ENCODE data around the gene MAST4.
"Not testable (repeated sequence)": the region's sequence is repeated elsewhere in the genome, so short reads cannot be mapped to it uniquely, and the experiment has no call there.

Gene MAST4

GRCh38 chr5:66646570-66646969 lies 50.4 kb downstream of the MAST4 start:
- DNase-seq (ENCODE audit: low spot score), result peak; percentile 39

GRCh38 chr5:66647146-66647856 lies 51.1 kb downstream of the MAST4 start:
- DNase-seq (ENCODE audit: low spot score), result no peak

- no peak for DNase-seq (ENCODE audit: low spot score)
Observed at GRCh38 chr5:66652818-66653217, 56.6 kb downstream of the MAST4 start.

- DNase-seq (ENCODE audit: low spot score), result peak; percentile 10
Observed at GRCh38 chr5:66653325-66653724, 57.1 kb downstream of the MAST4 start.

- DNase-seq (ENCODE audit: low spot score), result no peak
Observed at GRCh38 chr5:66655395-66656324, 59.5 kb downstream of the MAST4 start.

GRCh38 chr5:66658516-66658915 lies 62.3 kb downstream of the MAST4 start:
- no peak for DNase-seq (ENCODE audit: low spot score)

- no peak for DNase-seq (ENCODE audit: low spot score)
Observed at GRCh38 chr5:66659780-66660179, 63.6 kb downstream of the MAST4 start.

GRCh38 chr5:66660396-66660795 lies 64.2 kb downstream of the MAST4 start:
- no peak for DNase-seq (ENCODE audit: low spot score)

GRCh38 chr5:66661149-66661548 lies 65.0 kb downstream of the MAST4 start:
- DNase-seq (ENCODE audit: low spot score), result peak; percentile 61

GRCh38 chr5:66666778-66667177 lies 70.6 kb downstream of the MAST4 start:
- no peak for DNase-seq (ENCODE audit: low spot score)

- no peak for DNase-seq (ENCODE audit: low spot score)
Observed at GRCh38 chr5:66669086-66669861, 73.1 kb downstream of the MAST4 start.

GRCh38 chr5:66669862-66670195 lies 73.6 kb downstream of the MAST4 start:
- DNase-seq (ENCODE audit: low spot score), result no peak

GRCh38 chr5:66671305-66671704 lies 75.1 kb downstream of the MAST4 start:
- no peak for DNase-seq (ENCODE audit: low spot score)

GRCh38 chr5:66674802-66675201 lies 78.6 kb downstream of the MAST4 start:
- no peak for DNase-seq (ENCODE audit: low spot score)

GRCh38 chr5:66675406-66675805 lies 79.2 kb downstream of the MAST4 start:
- no peak for DNase-seq (ENCODE audit: low spot score)

GRCh38 chr5:66680221-66680620 lies 84.0 kb downstream of the MAST4 start:
- DNase-seq (ENCODE audit: low spot score), result no peak

GRCh38 chr5:66680804-66681203 lies 84.6 kb downstream of the MAST4 start:
- no peak for DNase-seq (ENCODE audit: low spot score)

GRCh38 chr5:66684663-66685062 lies 88.5 kb downstream of the MAST4 start:
- DNase-seq (ENCODE audit: low spot score), result no peak

- no peak for DNase-seq (ENCODE audit: low spot score)
Observed at GRCh38 chr5:66689522-66690220, 93.5 kb downstream of the MAST4 start.

- no peak for DNase-seq (ENCODE audit: low spot score)
Observed at GRCh38 chr5:66694036-66694435, 97.8 kb downstream of the MAST4 start.

GRCh38 chr5:66695840-66696239 lies 99.6 kb downstream of the MAST4 start:
- not testable (repeated sequence) for DNase-seq (ENCODE audit: low spot score)

Data from SK-N-DZ (cell line).